ENCODE results near the gene NEAT1.

NEAT1 gene

DNA sequence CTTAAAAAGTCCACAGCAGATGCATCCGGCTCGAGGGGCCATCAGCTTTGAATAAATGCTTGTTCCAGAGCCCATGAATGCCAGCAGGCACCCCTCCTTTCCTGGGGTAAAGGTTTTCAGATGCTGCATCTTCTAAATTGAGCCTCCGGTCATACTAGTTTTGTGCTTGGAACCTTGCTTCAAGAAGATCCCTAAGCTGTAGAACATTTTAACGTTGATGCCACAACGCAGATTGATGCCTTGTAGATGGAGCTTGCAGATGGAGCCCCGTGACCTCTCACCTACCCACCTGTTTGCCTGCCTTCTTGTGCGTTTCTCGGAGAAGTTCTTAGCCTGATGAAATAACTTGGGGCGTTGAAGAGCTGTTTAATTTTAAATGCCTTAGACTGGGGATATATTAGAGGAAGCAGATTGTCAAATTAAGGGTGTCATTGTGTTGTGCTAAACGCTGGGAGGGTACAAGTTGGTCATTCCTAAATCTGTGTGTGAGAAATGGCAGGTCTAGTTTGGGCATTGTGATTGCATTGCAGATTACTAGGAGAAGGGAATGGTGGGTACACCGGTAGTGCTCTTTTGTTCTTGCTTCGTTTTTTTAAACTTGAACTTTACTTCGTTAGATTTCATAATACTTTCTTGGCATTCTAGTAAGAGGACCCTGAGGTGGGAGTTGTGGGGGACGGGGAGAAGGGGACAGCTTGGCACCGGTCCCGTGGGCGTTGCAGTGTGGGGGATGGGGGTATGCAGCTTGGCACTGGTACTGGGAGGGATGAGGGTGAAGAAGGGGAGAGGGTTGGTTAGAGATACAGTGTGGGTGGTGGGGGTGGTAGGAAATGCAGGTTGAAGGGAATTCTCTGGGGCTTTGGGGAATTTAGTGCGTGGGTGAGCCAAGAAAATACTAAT, 1.9 kb downstream of the NEAT1 start:
- no peak for DNase-seq

DNA sequence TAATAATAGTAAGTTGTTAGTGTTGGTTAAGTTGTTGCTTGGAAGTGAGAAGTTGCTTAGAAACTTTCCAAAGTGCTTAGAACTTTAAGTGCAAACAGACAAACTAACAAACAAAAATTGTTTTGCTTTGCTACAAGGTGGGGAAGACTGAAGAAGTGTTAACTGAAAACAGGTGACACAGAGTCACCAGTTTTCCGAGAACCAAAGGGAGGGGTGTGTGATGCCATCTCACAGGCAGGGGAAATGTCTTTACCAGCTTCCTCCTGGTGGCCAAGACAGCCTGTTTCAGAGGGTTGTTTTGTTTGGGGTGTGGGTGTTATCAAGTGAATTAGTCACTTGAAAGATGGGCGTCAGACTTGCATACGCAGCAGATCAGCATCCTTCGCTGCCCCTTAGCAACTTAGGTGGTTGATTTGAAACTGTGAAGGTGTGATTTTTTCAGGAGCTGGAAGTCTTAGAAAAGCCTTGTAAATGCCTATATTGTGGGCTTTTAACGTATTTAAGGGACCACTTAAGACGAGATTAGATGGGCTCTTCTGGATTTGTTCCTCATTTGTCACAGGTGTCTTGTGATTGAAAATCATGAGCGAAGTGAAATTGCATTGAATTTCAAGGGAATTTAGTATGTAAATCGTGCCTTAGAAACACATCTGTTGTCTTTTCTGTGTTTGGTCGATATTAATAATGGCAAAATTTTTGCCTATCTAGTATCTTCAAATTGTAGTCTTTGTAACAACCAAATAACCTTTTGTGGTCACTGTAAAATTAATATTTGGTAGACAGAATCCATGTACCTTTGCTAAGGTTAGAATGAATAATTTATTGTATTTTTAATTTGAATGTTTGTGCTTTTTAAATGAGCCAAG, 2.7 kb downstream of the NEAT1 start:
- no peak for DNase-seq

DNA sequence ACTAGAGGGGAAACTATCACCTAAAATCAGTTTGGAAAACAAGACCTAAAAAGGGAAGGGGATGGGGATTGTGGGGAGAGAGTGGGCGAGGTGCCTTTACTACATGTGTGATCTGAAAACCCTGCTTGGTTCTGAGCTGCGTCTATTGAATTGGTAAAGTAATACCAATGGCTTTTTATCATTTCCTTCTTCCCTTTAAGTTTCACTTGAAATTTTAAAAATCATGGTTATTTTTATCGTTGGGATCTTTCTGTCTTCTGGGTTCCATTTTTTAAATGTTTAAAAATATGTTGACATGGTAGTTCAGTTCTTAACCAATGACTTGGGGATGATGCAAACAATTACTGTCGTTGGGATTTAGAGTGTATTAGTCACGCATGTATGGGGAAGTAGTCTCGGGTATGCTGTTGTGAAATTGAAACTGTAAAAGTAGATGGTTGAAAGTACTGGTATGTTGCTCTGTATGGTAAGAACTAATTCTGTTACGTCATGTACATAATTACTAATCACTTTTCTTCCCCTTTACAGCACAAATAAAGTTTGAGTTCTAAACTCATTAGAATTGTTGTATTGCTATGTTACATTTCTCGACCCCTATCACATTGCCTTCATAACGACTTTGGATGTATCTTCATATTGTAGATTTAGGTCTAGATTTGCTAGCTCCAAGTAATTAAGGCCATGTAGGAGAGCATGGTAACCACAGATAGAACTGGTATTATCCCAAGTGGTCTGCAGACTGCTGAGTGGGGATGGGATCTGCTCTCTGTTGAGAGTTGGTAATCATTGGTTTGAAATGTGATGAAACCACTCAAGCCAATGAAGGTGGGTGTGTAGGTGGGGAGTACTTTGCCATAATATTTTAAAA, 3.6 kb downstream of the NEAT1 start:
- no peak for DNase-seq

- no peak for DNase-seq
Observed at GRCh38 chr11:65426839-65427690, 4.5 kb downstream of the NEAT1 start.

DNA sequence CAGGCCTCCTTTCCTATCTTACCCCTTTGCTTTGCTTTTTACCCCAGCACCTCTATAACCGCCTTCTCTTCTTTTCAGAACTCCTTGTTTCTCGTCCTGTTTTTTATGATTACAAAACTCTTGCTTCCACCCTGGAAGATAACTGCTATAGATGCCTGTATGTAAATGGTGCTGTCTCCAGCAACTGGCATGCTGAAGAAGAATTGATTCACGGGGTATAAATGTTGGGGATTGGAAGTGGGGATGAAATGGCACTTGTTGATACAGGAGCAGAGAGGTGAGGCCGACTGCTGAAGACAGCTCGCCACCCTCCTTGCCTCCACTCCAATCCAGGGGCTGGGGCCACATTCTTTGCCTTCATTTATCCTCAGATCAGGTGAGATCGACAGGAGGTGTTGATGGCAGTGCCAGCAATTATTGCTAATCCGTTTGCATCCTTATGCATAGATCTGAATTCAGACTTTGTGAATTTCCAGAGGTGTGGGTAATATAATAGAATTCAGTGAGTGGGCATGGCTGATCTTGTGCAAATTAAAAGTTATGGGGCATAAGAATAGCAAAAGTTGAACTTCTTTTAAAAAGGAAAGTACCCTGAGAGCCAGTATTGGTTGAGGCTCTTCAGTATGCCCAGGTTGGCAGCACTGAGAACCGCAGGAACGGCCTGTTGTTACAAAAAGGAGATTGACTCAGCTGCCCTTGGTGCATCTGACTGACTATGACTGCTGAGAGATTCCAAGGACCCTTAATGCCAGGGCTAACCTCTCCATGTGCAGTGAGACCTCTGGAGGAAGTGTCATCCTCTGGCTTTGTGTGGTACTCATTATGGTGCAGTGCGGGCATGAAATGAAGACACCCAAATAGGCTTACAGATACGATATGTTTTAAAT, 5.3 kb downstream of the NEAT1 start:
- DNase-seq, result no peak

- no peak for DNase-seq
Observed at GRCh38 chr11:65428578-65429067, 6.0 kb downstream of the NEAT1 start.

DNA sequence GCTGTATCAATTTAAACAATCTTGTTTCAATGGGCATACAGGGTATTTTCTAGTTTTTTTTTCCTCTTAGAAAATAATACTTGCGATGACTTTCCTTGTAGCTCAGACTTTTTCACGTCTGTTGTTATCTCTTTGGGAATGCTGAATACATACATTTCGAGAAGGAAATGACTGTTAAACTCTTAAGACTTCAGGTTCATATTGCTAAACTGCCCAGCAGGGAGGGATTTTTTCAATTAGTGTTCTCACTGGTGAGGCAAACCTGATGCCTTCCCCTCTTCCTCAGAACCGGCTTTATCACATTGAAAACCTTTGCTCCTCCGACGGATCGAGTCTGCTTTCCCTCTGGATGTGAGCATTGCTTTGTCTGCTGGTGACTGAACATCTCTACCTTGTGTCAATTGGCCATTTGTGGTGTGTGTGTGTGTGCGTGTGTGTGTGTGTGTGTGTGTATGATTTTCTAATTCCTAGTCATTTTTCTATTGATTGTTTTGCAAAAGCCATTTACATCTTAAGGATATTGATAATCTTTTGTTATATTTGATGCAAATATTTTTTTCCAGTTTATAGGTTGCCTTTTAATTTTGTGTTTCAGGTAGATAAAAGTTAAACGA, 6.6 kb downstream of the NEAT1 start:
- DNase-seq, result no peak

- DNase-seq, result no peak
Observed at GRCh38 chr11:65429724-65430405, 7.3 kb downstream of the NEAT1 start.

DNA sequence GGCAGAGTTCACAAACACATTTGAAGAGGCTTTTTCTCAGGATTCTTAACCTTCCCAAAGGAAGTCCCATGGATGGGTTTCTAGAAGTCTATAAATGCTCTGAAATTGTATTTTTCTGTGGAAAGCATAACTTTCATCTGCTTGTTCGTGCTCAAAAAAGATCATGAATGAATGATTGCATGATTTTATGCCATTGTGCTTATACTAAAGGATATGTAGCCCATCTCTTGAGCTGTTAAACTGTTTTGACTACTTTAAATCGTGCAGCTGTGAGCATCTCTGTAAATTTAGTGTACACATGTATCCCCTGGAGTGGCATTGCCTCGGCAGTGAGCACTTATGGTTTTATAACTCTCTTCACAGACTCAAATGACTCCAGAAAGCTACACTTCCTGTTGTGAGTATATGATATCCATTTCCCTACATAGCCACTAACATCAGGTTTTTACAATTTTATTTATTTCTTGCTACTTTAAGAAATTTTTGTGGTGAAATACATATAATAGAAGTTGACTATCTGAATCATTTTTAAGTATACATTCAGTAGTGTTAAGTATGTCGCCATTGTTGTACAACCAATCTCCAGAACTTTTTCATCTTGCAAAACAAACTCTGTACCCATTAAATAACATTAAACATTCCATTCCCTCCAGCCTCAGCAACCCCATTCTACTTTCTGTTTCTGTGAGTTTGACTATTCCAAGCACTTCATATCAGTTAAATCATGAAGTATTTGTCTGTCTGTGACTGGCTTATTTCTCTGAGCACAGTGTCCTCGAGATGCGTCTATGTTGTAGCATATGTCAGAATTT, 8.0 kb downstream of the NEAT1 start:
- DNase-seq, result no peak

DNA sequence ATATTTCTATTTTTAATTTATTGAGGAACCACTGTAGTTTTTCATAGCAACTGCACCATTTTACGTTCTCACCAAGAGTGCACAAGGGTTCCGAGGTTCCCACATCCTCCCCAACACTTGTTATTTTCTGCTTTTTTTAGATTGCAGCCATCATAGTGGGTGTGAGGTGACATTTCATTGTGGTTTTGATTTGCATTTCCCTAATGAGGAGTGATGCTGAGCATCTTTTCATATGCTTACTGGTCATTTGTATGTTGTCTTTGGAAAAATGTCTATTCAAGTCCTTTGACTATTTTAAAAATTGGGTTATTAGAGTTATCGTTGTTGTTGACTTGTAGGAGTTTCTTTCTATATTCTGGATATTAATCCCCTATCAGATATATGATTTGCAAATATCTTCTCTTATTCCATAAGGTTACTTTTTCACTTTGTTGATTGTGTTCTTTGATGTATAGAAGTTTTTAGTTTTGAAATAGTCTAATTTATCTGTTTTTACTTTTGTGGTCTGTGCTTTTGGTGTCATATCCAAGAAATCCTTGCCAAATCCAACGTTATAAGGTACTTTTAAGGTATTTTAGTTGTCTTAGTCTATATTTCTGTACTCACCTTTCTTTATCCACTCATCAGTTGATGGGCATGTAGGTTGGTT, 9.0 kb downstream of the NEAT1 start:
- DNase-seq, result no peak

- no peak for DNase-seq
Observed at GRCh38 chr11:65432100-65432650, 9.6 kb downstream of the NEAT1 start.

- DNase-seq, result no peak
Observed at GRCh38 chr11:65432686-65433582, 10.3 kb downstream of the NEAT1 start.

- no peak for DNase-seq
Observed at GRCh38 chr11:65433657-65434056, 11.1 kb downstream of the NEAT1 start.

DNA sequence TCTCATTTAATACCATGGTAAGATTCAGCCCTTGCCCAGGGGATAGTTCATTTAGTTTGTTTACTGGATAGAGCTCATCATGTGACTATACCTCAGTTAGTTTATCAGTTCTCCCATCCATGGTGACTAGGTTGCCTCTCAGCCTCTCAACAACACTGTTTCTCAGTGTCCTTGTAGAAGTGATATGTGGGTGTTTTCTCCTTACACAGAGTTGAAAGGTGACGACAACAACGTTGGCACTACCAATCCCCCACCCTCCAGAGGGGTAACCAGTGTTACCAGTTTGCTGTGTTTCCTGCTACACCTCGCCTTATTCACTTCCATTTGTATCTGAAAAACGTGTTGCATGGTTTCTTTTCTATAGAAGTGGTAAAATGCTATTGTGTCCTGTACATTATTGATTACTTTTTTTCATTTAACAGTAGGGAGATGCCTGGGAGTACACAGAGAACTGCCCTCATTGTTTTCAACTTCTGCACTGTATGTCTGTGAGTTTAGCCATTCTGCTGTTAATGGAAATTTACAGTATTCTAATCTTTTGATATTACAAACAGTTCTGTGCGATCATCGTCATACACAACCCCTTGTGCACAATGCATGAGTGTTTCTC, 11.6 kb downstream of the NEAT1 start:
- no peak for DNase-seq

DNA sequence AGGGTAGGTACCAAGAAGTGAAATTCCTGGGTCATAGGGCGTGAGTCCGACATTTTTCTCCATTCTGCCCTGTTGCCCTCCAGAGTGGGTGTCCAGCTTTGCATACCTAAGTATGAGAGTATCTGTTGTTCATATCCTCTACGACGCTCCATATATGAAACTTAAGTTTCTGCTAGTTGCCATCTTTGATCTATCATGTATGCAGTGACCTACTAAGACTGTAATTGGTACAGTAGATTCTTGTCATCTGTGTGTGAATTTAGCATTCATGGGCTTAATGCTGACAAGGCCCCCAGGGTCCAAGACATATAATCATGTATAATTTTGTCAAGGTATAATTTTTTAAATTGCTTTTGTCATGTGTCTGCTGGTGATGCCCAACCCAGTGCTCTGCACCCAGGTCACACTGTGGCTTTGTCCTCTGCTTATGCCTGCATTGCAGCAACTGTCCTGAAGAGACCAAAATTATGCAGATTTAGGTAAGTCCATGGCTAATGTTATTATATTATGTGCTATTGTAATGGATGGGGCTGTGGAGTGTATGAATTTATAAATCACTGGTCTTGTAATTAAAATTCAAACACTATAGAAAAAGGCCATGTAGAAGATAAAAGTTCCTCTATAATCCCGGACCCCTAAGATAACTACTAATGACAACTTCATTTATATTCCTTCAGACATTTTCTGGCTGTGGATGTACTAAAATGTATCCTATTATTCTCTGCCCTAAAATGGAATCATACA, 12.2 kb downstream of the NEAT1 start:
- no peak for DNase-seq

All from NCI-H510A (cell line).